ENCODE data around the gene TMA16.
"Not testable (repeated sequence)": the region's sequence is repeated elsewhere in the genome, so short reads cannot be mapped to it uniquely, and the experiment has no call there.

TMA16 gene

DNA sequence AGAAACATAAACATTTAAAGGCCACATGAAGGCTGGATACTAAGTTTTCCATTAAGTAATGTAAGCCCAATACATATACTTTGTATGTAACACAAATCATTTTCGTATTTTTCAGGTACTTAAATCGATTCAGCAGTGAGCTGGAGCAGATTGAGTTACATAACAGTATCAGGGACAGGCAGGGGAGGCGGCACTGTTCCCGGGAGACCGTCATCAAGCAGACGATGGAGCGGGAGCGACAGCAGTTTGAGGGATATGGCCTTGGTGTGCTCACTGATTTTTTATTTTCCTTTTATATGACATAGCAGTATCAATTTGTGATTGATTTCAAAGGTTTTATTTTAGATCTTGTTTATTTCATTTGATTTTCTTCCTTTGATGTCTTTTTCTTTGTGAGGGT is 20.7 kb downstream of the TMA16 start:
- DNase-seq (ENCODE audit: low spot score), result no peak

DNA sequence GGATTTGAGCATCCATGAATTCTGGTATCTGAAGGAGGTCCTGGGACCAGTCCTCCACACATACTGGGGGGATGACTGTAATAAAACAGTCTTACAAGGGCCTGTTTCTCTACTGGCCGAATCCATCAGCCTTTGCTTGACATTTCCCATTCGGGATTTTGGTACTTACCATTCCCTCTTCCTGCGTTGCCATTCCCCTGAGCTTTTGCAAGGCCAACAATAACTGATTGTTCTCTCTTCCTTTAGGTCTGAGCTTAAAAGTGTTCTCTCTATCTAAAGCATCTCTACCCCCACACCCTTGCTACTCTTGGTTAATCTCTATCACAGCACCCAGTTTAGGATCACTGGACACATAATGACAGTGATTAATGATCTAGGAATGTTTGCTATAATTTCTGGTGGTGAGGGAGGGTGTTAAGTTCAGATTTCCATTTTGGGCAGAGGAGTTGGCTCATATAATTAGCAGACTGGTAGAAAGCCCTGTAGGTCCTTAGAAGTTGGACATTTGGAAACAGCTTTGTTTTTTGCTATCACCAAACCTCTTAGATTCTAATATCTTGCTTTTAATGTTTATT is 29.4 kb downstream of the TMA16 start:
- DNase-seq (ENCODE audit: low spot score), result no peak

DNA sequence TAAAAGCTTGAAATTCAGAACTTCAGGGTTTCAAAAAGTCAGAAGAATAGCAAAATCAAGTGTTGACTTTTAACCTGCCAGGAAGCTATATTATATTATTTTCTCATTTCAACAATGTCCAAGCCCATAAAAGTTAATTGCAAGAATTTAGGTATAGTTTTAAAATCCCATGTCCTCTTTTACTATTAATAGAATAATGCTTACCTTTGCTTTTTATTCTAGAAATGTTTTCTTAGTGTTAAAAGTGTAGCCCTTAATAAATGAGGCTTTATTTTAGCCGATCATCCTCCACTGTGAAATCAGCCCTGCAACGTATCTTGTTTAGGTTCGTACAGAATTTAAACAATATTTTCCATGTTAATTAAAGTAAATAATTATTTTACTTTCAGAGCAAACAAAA is 31.5 kb downstream of the TMA16 start:
- no peak for DNase-seq (ENCODE audit: low spot score)

DNA sequence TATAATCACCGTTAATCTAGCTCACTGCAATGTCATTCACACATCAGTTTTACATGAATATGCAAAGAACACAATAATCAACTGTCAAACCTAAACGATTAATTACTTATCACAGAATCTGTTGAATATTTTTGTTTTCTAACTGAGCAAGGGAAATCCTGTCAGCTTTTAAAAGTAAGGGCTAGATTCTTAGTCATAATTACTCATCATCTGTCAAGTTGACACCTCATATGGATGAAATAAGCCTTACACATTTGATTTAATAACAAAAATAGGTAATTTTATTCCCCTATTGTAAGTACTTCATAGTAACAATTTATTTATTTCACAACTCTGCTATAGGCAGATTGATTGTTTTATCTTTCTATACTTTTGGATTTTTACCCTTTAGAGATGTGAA is 32.7 kb downstream of the TMA16 start:
- DNase-seq (ENCODE audit: low spot score), result no peak

DNA sequence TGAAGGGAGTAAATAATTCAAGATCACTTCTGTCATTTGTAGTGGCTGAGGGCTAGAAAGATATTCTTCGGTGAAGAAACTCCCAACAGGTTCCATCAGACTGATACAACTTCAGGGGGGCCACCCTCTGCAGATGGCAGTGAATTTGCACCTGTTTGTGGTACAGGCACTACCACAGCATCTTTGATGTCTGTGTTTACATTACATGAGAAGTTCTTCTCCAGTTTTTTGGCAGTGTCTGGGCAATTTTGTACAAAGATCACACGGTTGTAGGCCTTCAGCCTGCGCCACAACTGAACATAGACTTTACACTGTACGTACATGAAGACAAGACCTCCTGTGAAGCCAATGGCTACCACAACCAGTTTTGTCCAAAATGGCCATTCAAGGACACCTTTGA is 34.2 kb downstream of the TMA16 start:
- DNase-seq (ENCODE audit: low spot score), result no peak

DNA sequence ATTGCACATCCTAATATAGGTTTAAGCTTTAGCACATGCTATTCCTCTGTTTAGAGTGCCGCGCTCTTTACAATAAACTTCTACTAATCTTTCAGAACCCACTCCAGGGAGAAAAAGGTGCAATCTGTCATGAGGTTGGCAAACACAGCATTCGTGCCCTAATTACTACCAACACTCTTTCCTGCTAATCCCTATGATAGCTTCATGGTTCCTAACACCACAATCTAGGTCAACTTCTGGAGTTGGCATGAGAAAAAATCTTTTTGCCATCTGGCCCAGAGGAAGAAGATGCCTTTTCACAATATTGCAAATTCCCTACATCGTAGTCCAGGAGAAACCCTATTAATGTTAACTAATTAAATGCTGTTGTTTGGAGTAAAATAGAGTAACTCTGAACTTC is 39.6 kb downstream of the TMA16 start:
- DNase-seq (ENCODE audit: low spot score), result no peak

DNA sequence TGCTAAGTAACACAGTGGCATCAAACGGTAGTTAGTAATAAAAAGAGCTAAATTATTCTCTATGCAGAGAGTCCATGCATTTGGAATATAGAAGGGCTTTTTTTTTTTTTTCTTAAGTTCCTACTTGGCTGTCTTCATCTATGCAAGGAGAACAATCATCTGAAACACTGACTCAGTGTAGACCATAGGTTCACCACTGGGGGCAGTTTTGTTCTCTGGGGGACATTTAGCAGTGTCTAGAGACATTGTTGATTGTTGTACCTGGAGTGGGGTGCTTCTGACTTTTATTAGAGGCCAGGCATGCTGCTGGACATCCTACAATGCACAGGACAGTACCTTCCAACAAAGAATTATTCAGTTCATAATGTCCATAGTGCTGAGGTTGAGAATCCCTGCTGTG is 41.2 kb downstream of the TMA16 start:
- DNase-seq (ENCODE audit: low spot score), result no peak

DNA sequence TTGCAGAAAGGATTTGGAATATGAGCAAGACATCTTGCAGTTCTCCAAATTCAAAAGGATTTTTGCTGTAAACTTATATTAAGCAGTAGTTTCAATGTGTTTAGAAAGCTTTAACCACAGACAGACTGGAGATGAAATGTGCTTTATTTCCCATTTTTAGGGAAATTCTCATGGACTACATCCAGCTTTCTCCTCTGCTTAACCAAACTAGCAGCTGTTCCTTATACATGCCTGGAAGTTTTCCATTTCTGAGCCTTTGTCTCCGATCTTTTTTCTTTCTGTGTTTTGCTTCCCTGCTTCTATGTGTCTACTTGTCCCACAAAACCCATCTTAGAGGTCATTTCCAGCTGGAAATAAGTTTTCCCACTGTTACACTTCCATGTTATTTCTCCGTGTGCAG is 41.6 kb downstream of the TMA16 start:
- no peak for DNase-seq (ENCODE audit: low spot score)

DNA sequence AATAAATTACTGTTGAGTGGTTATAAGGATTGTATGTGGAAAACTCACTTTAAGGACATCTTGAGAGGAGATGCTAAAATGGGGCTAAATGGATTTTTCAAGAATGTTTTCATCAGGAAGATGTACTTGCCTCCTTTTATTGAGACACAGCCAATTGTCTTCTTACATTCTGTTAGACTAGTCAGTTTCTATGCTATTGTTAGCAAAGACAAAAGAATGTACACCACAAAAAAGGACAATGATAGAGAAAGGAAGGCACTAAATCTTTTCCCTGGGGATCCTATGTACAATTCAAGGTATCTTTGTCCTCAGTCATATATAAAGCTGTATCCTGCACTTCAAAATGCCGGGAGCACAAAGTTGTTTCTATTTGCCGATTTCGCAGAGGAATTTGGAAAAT is 42.6 kb downstream of the TMA16 start:
- no peak for DNase-seq (ENCODE audit: low spot score)

DNA sequence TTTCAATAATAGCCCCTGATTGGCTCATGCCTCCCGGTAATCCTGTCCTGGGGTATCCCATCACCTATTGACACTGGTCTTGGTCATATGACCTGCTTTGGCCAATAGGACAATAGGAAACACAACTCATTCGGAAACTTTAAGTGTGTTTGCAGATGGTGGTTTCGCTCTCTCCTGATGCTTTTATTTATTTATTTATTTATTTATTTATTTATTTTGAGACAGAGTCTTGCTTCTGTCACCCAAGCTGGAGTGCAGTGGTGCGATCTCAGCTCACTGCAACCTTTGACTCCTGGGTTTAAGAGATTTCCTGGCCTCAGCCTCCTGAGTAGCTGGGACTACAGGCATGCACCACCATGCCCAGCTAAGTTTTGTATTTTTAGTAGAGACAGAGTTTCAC is 44.3 kb downstream of the TMA16 start:
- DNase-seq (ENCODE audit: low spot score), result not testable (repeated sequence)

DNA sequence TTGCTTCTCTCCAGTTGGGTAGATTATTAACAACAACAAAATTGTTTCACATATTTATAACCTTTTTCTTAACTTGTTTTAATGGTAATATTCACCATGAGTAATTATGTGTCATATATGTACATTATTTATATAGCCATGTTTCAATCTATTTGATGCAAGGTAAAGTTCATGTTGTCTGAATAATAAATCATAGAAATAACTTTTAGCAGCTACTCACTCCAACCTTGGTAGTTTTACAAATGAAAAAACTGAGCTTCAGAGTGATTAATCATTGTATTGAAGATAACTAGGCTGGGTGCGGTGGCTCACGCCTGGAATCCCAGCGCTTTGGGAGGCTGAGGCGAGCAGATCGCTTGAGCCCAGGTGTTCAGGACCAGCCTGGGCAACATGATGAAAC is 46.0 kb downstream of the TMA16 start:
- no peak for DNase-seq (ENCODE audit: low spot score)

DNA sequence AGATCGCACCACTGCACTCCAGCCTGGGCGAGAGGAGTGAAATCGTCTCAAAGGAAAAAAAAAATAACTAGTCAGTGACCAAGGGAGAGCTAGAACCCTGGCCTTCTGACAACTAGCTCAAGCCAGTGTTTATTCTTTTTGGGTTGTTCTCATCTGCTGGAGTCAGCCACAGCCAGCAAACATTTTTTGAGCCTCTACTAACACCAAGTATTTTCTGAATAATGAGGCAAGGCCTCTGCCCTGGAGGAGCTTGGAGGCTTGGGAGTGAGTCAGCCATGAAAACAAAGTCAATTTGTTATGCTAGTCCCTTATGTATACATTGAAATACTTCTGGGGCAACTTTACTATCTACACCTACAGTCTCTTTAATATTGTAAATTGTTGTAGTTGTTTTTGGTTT is 46.5 kb downstream of the TMA16 start:
- DNase-seq (ENCODE audit: low spot score), result peak; percentile 73

DNA sequence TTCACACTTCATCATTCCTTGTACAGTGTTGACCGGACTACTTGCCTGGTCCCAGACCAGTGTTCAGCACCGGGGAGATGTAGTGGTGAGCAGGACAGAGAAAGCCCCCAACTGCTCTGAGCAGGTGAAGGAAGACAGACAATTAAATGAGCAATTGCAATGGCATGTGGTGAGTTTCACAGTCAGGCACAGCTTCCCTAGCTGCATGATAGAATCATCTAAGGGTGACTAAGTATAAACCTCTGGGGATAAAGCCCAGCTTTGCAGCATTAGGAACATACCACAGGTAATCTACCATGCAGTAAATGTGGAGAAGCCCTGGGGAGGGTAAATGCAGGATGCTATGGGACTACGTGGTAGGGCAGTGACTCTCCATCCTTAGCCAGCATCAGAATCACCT is 47.8 kb downstream of the TMA16 start:
- peak; percentile 52 for DNase-seq (ENCODE audit: low spot score)

DNA sequence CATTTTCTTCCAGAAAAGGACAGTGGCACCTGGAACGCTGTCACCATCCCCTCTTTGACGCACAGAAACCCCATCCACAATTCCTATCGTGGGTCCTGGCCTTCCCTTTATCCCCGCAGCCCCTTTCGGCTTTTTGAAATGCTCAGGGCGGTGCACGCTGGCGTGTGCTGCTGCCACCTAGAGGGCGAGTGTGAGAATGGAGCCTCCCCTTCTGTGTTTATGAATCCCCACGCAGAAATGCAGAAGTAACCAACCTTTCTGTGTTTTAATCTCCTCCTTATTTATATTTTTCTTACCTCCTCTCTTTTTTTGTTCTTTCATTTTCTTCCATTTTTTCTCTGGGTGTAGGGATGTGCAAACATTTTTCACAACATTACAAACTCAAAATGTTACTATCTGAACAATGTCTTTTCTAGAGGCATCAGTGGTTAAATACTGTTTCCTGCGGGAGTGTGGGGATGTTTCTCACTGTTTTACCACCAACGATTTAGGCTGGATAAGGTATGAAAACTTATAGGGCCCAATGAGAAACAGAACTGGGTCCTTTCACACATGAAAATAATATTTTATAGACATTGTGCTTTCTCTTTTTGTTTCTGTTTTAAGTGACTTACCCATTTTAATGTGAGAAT is 50.0 kb downstream of the TMA16 start:
- peak; percentile 73 for DNase-seq (ENCODE audit: low spot score)

DNA sequence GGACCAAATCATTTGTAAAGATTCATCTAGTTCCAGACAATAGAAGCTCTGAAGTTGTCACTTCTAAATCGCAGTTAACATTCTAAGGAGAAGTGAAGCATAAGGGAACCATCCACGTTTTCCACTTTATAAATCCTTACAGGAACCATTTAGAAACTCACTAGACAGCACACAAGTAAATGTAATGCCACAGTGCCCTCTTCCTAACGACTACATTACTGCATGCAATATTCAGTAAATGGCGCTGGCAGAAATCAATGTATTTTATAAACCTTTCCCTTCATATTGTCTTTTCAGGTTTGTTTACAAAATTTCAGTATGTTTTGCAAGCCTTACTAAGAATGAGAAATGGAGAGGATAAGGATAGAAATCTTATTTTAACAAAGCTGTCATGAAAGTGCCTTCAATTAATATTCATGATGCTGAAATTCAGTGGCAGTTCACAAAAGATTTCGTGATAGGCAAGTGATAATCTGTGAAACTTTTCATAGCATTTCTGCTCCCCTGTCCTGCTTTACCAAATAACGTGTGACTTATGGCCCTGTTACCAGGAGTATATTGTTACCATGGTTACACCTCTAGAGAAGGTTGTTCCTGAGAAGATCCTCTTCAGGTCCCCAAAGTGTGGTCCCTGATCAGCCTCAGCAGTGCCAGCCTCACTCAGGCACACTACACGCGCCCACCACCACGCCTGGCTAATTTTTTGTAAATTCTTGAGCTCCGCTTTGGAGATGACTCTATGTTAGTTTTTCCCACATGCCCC is 54.2 kb downstream of the TMA16 start:
- peak; percentile 58 for DNase-seq (ENCODE audit: low spot score)

DNA sequence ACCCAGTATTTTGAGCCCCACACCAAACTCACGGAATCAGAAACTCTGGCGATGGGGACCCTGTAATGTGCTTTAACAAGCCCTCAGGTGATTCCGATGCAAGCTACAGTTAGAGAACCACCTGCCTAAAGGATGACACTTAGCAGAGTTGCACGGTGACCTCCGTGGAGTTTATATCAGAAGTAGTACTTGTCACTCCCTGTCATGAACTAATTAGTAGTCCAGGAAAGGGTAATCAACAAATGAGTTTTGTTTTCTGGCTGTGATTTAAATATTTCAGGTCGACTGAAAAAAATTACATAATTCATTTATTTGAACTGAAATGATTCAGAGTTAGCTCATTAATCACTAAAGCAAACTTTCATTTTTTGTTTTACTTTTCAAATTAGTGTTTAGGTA is 56.4 kb downstream of the TMA16 start:
- DNase-seq (ENCODE audit: low spot score), result no peak

DNA sequence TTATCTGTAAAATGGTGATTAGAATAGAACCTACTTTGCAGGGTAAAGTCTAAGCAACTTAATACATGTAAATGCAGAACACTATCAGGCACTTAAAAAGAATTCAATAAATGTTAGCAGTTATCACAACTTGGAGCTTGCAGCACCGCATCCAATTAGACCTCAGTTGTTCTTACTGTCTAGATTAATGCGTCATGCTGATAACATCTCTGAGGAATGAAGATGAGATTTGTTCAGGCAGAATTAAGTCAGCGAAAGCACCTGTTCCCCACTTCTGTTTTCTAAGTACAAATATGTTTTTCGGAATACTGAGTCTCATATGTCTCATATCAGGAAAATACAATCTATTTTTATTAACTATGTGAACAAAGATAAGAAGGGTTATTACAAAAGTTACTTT is 58.7 kb downstream of the TMA16 start:
- no peak for DNase-seq (ENCODE audit: low spot score)

DNA sequence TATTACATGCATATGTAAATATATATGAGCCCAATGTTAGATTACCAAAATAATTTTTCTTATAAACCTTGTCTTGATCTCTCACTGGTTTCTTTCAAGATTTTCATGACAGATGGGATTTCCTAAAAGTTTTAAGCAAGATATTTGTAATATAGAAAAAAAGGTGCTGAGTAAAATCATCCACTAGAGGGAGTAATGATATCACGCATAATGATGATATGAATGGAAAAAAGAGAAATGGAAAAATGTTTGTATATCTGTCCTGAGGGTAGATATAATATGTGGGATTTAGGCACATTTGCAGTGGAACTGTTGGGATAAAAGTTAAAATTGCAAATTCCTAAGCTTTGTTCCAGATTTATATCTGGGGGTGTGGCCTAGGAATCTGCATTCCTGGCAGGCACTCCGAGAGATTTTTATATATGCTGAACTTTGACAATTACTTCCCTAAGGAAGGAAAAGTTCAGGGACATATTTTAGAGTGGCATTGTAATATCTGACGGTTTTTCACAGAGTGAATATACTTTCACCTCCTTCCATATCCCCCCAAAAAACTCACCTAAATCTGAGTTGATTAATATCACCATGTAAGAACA is 60.5 kb downstream of the TMA16 start:
- peak; percentile 33 for DNase-seq (ENCODE audit: low spot score)

DNA sequence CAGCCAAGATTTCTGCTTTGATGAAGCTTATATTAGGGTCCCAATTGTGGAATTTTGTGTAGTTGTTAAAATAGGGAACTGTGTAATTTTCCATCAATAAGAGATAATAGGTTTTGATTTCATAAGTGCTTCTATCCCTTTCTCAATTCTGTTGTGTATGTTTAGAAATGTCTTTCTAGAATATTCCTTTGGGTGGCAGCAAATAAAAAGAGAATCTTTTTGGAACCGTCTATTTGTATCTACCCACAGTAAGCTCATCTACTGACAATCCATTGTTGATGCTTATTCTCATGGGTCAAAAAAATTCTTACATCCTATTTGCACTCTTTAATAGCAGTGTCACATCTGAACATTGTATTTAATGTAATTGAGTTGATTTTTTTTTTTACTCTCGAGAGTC is 61.7 kb downstream of the TMA16 start:
- no peak for DNase-seq (ENCODE audit: low spot score)

DNA sequence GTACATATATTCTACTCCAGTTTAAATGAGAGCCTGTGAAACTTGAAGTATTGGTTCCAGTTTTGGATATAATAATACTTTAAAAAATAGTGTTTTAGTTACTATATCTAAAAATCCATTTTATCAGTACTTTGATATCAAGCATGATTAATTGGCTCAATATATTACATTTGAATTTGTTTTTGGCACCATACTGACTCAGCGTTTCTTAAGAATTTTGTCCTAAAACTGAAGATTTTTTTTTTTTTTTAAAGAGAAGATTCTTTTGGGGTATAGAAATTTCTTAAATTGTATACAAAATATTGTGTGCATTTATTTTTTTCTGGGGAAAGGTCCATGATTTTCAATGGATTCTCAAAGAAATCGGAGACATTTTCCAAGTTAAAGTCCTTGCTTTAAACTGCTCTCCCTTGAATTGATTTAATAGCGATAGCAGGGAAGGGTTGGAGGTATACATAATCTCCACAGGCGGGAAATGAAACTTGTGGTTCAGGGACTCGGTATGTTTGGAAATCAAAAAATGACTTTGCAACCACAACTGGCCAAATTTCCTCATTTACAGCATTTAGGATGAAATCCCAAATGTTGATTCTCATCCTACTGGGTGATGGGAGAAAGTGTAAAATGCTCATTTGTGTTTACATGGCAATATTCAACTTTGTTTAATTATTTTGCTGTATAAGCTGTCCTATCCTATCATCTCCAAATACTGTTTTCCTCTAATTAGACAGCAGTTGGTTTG is 62.3 kb downstream of the TMA16 start:
- no peak for DNase-seq (ENCODE audit: low spot score)

DNA sequence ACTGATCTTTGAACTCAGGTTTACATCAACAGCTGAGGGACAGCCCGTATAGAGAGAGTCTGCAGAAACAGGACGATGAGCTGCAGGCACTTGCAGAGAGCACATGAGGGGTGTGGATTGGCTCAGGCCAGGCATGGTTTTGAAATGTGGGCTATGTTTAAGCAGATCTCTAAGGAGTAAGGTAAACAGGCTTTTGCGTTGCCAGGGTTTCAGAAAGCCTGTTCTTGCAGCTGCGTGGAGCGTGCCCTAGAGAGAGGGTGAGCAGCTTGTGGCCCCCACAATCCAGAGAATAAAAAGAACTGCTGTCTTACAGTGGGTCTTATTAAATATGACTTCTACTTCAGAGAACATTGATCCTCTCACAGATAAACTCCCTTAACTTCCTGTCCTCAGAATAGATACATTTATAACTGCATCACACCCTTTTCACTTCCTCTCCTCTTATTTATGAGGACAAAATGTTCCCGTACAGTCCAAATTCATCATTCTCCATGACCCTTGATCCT is 64.1 kb downstream of the TMA16 start:
- DNase-seq (ENCODE audit: low spot score), result no peak

DNA sequence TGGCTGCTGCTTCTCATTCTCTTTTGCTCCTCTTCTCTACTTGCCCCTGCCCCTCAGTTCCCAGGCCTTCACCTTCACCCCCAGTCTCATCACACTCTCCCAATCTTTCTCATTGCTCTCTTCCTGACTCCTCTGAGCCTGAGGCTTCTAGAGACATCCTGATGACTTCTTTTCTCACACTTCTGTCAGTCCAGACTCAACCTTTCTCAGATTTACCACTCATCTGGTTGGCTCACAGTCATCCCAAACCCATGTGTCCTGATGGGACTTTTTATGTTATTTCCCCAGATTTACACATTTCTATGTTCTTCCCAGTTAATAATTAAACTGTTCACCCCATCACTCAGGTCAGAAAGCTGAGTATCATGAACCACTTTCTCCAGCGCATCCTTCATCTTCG is 68.0 kb downstream of the TMA16 start:
- no peak for DNase-seq (ENCODE audit: low spot score)

Data from AG08395 (cell line).